OCI-LY3 (cell line): ENCODE measurements around the gene TRAF3.
A peak's percentile ranks its signal among the peaks of the same experiment; 100 is the strongest.
"Not testable (repeated sequence)": the region's sequence is repeated elsewhere in the genome, so short reads cannot be mapped to it uniquely, and the experiment has no call there.

Experiments
- H2AFZ ChIP-seq: fragments of 200-600, 300-600 bp; shearing (Covaris generic); 2 replicates; pipeline ENCODE4 v1.6.0; 2014; ENCODE audit warnings: antibody characterized with exemption, low read depth, low read length
- H3K27ac ChIP-seq: fragments of 200-600, 300-600 bp; sonication (generic); 2 replicates; pipeline ENCODE4 v1.5.1; 2014; ENCODE audit warnings: mild to moderate bottlenecking, low read length, moderate library complexity, mixed read lengths
- H3K27me3 ChIP-seq: fragments of 200-600, 300-600 bp; sonication (generic); 2 replicates; pipeline ENCODE4 v1.6.1; 2014; ENCODE audit warnings: low read depth, low read length, mixed read lengths
- H3K36me3 ChIP-seq: fragments of 200-600, 300-600 bp; sonication (generic); replicated peaks from 2 replicates; pipeline ENCODE3; 2014; ENCODE audit warnings: low read depth, low read length, mixed read lengths
- H3K4me1 ChIP-seq: fragments of 300-600, 200-600 bp; sonication (generic); 2 replicates; pipeline ENCODE4 v1.6.1; 2014; ENCODE audit warnings: low read length, mixed read lengths
- H3K4me2 ChIP-seq: fragments of 200-600, 300-600 bp; sonication (generic); 2 replicates; pipeline ENCODE4 v1.6.1; 2014; ENCODE audit warnings: low read length, mixed read lengths
- H3K4me3 ChIP-seq: fragments of 300-600, 200-600 bp; sonication (generic); 2 replicates; pipeline ENCODE4 v1.5.1; 2014; ENCODE audit warnings: antibody characterized with exemption, mild to moderate bottlenecking, low read length, moderate library complexity
- H3K79me2 ChIP-seq: fragments of 300-600, 200-600 bp; shearing (Covaris generic); 2 replicates; pipeline ENCODE4 v1.6.1; 2014; ENCODE audit warnings: mild to moderate bottlenecking, low read length, mixed read lengths
- H3K9ac ChIP-seq: fragments of 300-600, 200-600 bp; shearing (Covaris generic); 2 replicates; pipeline ENCODE4 v1.6.0; 2014; ENCODE audit warnings: mild to moderate bottlenecking, low read length, moderate library complexity
- H3K9me3 ChIP-seq: fragments of 200-600, 300-600 bp; shearing (Covaris generic); 2 replicates; pipeline ENCODE4 v1.6.1; 2014; ENCODE audit warnings: low read length, mixed read lengths; ENCODE audit not compliant: insufficient read depth
- H4K20me1 ChIP-seq: fragments of 200-600, 300-600 bp; sonication (generic); 2 replicates; pipeline ENCODE4 v1.6.1; 2016; ENCODE audit warnings: low read length, mixed read lengths; ENCODE audit not compliant: insufficient read depth
- EZH2phosphoT487 ChIP-seq: fragments of 200-600 bp; shearing (Covaris generic); IDR thresholded peaks from 2 replicates; pipeline ENCODE4 v1.6.1; 2018; ENCODE audit warnings: antibody characterized with exemption, mixed run types, low read depth
- TF ChIP-seq, protein P1 (sequence below): fragments of 200-600, 300-600 bp; sonication (generic); IDR thresholded peaks from 2 replicates; pipeline ENCODE4 v1.5.1; 2014; ENCODE audit warnings: antibody characterized with exemption, low read length, low read depth

Gene TRAF3

DNA sequence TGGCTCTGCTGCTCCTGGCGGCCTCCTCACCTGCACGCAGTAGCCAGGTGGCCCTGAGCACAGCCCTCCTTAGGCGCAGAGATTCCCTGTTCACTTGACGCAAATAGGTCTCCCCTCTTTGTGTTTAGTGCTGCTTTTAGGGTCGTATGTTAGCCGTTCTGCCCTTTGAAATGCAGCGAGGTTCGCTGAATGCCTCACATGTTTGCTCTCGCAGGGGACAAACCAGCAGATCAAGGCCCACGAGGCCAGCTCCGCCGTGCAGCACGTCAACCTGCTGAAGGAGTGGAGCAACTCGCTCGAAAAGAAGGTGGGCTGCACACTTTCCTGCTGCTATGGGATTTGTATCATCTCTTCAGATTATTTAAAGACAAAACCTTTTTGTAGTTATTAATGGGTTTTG lies 113.9 kb downstream of the TRAF3 start:
- Histone ChIP-seq H3K9ac (no peak overlapping the region), H3K36me3 (peaks cover 79% of the 10 kb centered on the region)

GRCh38 chr14:102891556-102891955 lies 114.3 kb downstream of the TRAF3 start:
- no peak overlapping the region for H3K27ac ChIP-seq
- no peak overlapping the region for H3K9ac ChIP-seq
- H3K4me3 ChIP-seq, result no peak overlapping the region
- peaks cover 28% of the 10 kb centered on the region for H3K79me2 ChIP-seq
- no peaks in the 10 kb centered on the region for H3K27me3 ChIP-seq
- no peak overlapping the region for H2AFZ ChIP-seq
- no peak overlapping the region for H3K4me2 ChIP-seq
- peaks cover 81% of the 10 kb centered on the region for H3K36me3 ChIP-seq
- H4K20me1 ChIP-seq, result peaks cover 3% of the 10 kb centered on the region; the same call in 1 of the 2 replicates
- H3K4me1 ChIP-seq, result peaks cover 10% of the 10 kb centered on the region
- no peak for TF ChIP-seq EZH2phosphoT487
- TF ChIP-seq, protein P1, sequence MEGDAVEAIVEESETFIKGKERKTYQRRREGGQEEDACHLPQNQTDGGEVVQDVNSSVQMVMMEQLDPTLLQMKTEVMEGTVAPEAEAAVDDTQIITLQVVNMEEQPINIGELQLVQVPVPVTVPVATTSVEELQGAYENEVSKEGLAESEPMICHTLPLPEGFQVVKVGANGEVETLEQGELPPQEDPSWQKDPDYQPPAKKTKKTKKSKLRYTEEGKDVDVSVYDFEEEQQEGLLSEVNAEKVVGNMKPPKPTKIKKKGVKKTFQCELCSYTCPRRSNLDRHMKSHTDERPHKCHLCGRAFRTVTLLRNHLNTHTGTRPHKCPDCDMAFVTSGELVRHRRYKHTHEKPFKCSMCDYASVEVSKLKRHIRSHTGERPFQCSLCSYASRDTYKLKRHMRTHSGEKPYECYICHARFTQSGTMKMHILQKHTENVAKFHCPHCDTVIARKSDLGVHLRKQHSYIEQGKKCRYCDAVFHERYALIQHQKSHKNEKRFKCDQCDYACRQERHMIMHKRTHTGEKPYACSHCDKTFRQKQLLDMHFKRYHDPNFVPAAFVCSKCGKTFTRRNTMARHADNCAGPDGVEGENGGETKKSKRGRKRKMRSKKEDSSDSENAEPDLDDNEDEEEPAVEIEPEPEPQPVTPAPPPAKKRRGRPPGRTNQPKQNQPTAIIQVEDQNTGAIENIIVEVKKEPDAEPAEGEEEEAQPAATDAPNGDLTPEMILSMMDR, result no peak
- no peaks in the 10 kb centered on the region for H3K9me3 ChIP-seq

More for the DNA sequence above, 113.9 kb downstream of the TRAF3 start:
- Histone ChIP-seq H3K27ac (no peak overlapping the region), H4K20me1 (peaks cover 3% of the 10 kb centered on the region; the same call in 1 of the 2 replicates), H3K27me3 (no peaks in the 10 kb centered on the region), H2AFZ (no peak overlapping the region), H3K4me1 (peaks cover 5% of the 10 kb centered on the region), H3K79me2 (peaks cover 23% of the 10 kb centered on the region), H3K9me3 (no peaks in the 10 kb centered on the region), H3K4me3 (no peak overlapping the region), H3K4me2 (no peak overlapping the region)
- TF ChIP-seq EZH2phosphoT487, result no peak

DNA sequence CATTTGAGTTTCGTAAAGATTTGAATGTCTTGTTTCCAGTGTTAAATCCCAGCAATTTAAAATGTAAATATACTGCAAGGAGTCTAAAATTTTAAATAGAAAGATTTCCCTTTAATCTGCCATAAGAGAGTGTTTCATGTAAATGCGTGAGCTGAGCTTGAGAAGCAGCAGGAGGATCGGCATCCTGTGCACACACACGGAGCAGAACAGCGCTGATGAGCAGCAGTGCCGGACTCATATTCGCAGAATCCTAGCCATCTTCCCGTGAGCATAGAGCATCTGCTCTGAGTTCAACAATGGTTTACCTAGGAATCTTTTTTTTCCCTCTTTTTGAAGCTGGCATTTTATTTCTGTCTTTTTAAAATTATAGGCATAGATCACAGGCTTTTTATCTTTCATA lies 115.4 kb downstream of the TRAF3 start:
- Histone ChIP-seq H3K4me3 (no peak overlapping the region), H3K4me2 (no peak overlapping the region), H3K79me2 (peaks cover 36% of the 10 kb centered on the region), H3K27me3 (no peaks in the 10 kb centered on the region), H3K9ac (no peak overlapping the region), H3K27ac (no peak overlapping the region), H2AFZ (no peak overlapping the region), H4K20me1 (peaks cover 3% of the 10 kb centered on the region; the same call in 1 of the 2 replicates), H3K4me1 (peaks cover 21% of the 10 kb centered on the region), H3K36me3 (peaks cover 79% of the 10 kb centered on the region), H3K9me3 (no peaks in the 10 kb centered on the region)
- TF ChIP-seq, protein P1, result no peak
- TF ChIP-seq EZH2phosphoT487, result no peak

DNA sequence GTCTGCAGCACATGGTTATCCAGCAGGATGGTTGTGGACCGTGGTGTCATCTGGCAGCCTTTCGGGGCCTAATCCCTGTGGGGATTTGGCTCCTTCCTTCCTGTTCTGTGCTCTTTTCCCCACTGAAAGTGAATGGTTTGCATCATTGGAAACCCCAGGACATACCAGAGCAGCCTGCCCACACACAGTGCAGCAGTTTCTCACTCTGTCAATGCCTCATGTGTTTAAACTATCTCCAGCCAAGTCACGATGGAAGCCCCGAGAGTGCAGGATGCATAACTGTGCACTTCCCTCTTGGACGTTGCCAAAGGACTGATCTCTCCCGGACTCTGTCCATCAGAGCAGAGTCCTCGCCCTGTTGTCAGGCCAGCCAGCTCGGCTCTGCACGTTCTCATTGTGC lies 116.2 kb downstream of the TRAF3 start:
- H3K4me1 ChIP-seq, result peaks cover 29% of the 10 kb centered on the region
- no peak overlapping the region for H3K4me3 ChIP-seq
- H3K79me2 ChIP-seq, result peaks cover 36% of the 10 kb centered on the region
- no peaks in the 10 kb centered on the region for H3K27me3 ChIP-seq
- TF ChIP-seq, protein P1, result no peak
- TF ChIP-seq EZH2phosphoT487, result no peak
- peaks cover 75% of the 10 kb centered on the region for H3K36me3 ChIP-seq
- H3K9ac ChIP-seq, result no peak overlapping the region
- H3K4me2 ChIP-seq, result no peak overlapping the region
- no peak overlapping the region for H3K27ac ChIP-seq
- H3K9me3 ChIP-seq, result no peaks in the 10 kb centered on the region
- H2AFZ ChIP-seq, result no peak overlapping the region
- H4K20me1 ChIP-seq, result peaks cover 6% of the 10 kb centered on the region; the same call in 1 of the 2 replicates

DNA sequence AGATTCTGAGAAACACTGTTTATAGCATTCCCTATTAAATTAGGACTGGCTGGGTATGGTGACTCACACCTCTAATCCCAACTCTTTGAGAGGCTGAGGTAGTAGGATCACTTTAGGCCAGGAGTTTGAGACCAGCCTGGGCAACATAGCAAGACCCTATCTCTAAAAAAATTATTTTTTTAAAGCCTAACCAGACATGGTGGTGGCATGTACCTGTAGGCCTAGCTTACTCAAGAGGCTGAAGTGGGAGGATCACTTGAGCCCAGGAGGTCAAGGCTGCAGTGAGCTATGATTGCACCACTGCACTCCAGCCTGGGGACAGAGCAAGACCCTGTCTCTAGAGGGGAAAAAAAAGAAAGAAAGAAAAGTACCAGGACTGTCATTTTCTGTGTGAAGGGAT lies 119.5 kb downstream of the TRAF3 start:
- H3K27ac ChIP-seq, result peak overlapping the region; percentile 80
- not testable (repeated sequence) for H3K4me3 ChIP-seq
- peaks cover 61% of the 10 kb centered on the region for H3K4me1 ChIP-seq

More for the DNA sequence above, 119.5 kb downstream of the TRAF3 start:
- not testable (repeated sequence) for H3K9me3 ChIP-seq, H3K27me3 ChIP-seq, H3K9ac ChIP-seq, H2AFZ ChIP-seq
- H4K20me1 ChIP-seq, result peaks cover 30% of the 10 kb centered on the region
- peaks cover 55% of the 10 kb centered on the region for H3K79me2 ChIP-seq
- peak overlapping the region; percentile 58; the same call in 1 of the 2 replicates for H3K4me2 ChIP-seq
- H3K36me3 ChIP-seq, result peaks cover 55% of the 10 kb centered on the region
